ENCODE measurements around the gene ATP2B3.

DNA sequence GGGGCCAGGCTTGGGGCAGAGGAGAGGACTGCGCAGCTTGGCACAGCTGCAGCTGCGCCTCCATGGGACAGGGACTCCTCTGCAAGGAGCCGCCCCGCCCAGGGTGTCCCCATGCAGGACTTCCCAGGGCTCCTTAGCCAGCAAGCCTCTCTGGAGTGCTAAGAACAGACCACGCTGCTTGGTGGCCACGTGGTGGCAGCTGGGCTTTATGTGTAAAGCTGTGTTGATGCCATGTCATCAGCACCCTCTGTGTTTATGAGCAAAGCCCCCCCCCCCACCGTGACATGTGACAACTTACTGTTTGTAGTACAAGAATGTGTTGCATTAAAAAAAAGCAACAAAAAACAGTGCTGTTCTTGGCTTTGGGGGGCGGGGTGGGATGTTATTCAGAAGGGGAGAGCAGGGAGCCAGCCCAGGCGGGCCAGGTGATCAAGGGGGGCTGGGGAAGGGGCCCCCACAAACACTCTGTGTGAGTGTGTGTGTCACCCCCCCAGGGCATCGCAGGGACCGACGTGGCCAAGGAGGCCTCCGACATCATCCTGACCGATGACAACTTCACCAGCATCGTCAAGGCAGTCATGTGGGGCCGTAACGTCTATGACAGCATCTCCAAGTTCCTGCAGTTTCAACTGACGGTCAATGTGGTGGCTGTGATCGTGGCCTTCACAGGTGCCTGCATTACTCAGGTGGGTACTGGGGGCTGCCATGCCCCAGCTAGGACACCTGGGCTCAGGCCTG is 40.3 kb downstream of the ATP2B3 start:
- TF ChIP-seq, protein P1, sequence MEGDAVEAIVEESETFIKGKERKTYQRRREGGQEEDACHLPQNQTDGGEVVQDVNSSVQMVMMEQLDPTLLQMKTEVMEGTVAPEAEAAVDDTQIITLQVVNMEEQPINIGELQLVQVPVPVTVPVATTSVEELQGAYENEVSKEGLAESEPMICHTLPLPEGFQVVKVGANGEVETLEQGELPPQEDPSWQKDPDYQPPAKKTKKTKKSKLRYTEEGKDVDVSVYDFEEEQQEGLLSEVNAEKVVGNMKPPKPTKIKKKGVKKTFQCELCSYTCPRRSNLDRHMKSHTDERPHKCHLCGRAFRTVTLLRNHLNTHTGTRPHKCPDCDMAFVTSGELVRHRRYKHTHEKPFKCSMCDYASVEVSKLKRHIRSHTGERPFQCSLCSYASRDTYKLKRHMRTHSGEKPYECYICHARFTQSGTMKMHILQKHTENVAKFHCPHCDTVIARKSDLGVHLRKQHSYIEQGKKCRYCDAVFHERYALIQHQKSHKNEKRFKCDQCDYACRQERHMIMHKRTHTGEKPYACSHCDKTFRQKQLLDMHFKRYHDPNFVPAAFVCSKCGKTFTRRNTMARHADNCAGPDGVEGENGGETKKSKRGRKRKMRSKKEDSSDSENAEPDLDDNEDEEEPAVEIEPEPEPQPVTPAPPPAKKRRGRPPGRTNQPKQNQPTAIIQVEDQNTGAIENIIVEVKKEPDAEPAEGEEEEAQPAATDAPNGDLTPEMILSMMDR (IDR thresholded peaks at IDR 0.05; ENCODE audit: poor library complexity, severe bottlenecking) = no peak
- TF ChIP-seq EZH2 (IDR thresholded peaks at IDR 0.05; ENCODE audit: borderline replicate concordance, insufficient read depth, low read length, poor library complexity, severe bottlenecking) (no peak), EP300 (conservative IDR thresholded peaks at IDR 0.05; ENCODE audit: poor library complexity, severe bottlenecking) (no peak), TAF1 (IDR thresholded peaks at IDR 0.05; ENCODE audit: low read depth) (no peak), POLR2AphosphoS5 (IDR thresholded peaks at IDR 0.05) (no peak), MXI1 (conservative IDR thresholded peaks at IDR 0.05; ENCODE audit: poor library complexity, severe bottlenecking) (no peak), SMC3 (conservative IDR thresholded peaks at IDR 0.05; ENCODE audit: poor library complexity) (no peak)
- TF ChIP-seq, protein P2, sequence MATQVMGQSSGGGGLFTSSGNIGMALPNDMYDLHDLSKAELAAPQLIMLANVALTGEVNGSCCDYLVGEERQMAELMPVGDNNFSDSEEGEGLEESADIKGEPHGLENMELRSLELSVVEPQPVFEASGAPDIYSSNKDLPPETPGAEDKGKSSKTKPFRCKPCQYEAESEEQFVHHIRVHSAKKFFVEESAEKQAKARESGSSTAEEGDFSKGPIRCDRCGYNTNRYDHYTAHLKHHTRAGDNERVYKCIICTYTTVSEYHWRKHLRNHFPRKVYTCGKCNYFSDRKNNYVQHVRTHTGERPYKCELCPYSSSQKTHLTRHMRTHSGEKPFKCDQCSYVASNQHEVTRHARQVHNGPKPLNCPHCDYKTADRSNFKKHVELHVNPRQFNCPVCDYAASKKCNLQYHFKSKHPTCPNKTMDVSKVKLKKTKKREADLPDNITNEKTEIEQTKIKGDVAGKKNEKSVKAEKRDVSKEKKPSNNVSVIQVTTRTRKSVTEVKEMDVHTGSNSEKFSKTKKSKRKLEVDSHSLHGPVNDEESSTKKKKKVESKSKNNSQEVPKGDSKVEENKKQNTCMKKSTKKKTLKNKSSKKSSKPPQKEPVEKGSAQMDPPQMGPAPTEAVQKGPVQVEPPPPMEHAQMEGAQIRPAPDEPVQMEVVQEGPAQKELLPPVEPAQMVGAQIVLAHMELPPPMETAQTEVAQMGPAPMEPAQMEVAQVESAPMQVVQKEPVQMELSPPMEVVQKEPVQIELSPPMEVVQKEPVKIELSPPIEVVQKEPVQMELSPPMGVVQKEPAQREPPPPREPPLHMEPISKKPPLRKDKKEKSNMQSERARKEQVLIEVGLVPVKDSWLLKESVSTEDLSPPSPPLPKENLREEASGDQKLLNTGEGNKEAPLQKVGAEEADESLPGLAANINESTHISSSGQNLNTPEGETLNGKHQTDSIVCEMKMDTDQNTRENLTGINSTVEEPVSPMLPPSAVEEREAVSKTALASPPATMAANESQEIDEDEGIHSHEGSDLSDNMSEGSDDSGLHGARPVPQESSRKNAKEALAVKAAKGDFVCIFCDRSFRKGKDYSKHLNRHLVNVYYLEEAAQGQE (IDR thresholded peaks at IDR 0.05; ENCODE audit: borderline replicate concordance) = no peak

Data from neural cell (in vitro differentiated cells).